ENCODE measurements around the gene OVOL3.
"Not testable (repeated sequence)": the region's sequence is repeated elsewhere in the genome, so short reads cannot be mapped to it uniquely, and the experiment has no call there.

GRCh38 chr19:36131221-36131620 lies 20.3 kb downstream of the OVOL3 start:
- not testable (repeated sequence) for TF ChIP-seq CTCF, POLR2AphosphoS5 (IDR thresholded peaks at IDR 0.05)

Measured in breast epithelium (tissue), 3 donors.